ENCODE data around the gene IQCN. TPM values are rescaled to one million over a fixed set of nuclear protein-coding genes. Genes with fewer than 3 reads are reported as not detected.

IQCN gene
- total and polyA plus RNA-seq, 10 of the 15 experiments (the other 5 are each of a cell fraction or from before 2014, with no cell fraction given), result 0.01 to 0.54 (median 0.23) TPM; not detected in 3

DNA sequence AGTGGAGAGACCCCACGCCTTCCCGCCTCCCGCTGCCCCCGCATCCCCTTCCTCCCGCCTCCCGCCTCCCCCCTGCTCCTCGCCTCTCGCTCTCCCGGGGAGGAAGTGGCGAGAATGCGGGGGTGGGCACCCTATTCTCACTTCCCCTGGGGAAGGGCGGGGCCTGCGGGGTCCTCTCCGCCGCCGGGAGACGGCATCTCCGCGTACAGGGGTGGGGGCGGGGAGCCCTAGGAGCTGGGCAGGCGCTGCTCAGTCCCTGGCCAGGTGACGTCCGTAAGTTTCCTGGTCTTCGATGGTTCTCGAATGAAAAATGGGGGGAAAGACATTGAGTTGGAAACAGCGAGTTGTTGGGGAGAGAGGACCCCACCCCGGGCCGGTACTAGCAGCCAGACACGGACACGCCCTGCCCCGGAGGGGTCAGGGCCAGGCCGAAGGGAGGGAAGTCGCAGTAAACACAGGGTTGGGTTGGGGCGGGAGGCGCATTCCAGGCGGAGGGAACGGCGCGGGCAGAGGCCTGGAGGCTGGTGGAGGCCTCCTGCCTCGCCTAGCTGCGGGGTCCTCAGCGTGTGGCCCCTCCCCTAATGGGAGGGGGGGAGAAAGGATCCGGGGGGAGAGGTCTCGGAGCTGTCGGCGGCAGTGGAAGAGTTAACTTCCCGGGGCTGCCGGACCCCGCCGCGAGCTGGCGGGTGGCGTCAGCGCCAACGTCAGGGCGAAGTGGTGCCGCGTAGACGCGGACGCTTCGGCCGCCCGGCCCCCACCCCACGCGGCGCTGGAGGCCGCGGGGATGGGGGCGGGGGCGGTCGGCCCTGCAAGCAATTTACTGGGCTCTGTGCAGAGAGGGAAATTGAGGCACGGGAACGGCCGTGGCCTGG lies 17.6 kb upstream of the IQCN start (continued):
- TF ChIP-seq, protein P1, sequence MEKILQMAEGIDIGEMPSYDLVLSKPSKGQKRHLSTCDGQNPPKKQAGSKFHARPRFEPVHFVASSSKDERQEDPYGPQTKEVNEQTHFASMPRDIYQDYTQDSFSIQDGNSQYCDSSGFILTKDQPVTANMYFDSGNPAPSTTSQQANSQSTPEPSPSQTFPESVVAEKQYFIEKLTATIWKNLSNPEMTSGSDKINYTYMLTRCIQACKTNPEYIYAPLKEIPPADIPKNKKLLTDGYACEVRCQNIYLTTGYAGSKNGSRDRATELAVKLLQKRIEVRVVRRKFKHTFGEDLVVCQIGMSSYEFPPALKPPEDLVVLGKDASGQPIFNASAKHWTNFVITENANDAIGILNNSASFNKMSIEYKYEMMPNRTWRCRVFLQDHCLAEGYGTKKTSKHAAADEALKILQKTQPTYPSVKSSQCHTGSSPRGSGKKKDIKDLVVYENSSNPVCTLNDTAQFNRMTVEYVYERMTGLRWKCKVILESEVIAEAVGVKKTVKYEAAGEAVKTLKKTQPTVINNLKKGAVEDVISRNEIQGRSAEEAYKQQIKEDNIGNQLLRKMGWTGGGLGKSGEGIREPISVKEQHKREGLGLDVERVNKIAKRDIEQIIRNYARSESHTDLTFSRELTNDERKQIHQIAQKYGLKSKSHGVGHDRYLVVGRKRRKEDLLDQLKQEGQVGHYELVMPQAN (conservative IDR thresholded peaks at IDR 0.05), result peak; percentile 36

DNA sequence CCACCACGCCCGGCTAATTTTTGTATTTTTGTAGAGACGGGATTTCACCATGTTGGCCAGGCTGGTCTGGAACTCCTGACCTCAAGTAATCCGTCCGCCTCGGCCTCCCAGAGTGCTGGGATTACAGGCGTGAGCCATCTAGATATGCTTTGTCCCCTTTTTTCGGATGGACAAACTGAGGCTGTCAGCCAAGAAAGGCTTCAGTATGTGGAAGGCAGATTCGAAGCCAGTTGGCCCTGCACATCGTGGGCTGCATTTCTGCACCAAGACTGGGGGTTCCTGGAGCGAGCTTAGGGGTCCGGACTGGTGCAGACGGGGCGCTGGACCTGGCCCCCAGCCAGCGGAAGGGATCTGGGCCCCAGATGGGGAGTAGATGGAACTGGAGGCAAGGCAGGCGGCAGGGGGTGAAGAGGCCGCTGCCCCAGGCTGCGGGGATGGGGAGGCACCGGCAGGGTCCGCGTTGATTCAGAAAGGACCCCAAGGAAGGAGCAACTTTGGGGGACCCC lies 16.8 kb upstream of the IQCN start:
- BruUV-seq (replicated peaks), result TSS peak; percentile 89
- POLR2A ChIA-PET, result interaction anchor here (0.5 to 5.8 kb wide), 7 partner anchors 11 to 413 kb away, joined by 3 to 172 read pairs (median 6); partner anchors contain the start of genes JUND and LSM4
- no peak for DNase-seq (ENCODE audit: low read depth, low spot score)
- intact Hi-C loops (cut with micrococcal nuclease; ENCODE audit: unreplicated experiment) (no loop called here), in situ Hi-C loops (cut with MboI) (no loop called here)
- SMC1A ChIA-PET (ENCODE audit: uncharacterized antibody, unreplicated experiment), result interaction anchor here (1.1 to 4.3 kb wide), 4 partner anchors 11 to 31 kb away, joined by 5 to 58 read pairs (median 15); partner anchors contain the start of genes JUND and LSM4
- Histone ChIP-seq H2AFZ (ENCODE audit: control insufficient read depth, low read depth, low read length) (peak overlapping the region; percentile 25; the same call in 1 of the 2 replicates), H3K9me3 (replicated peaks; ENCODE audit: control insufficient read depth, insufficient read depth, low read length) (no peaks in the 10 kb centered on the region; the same call in 2 of the 3 replicates), H3K4me3 (peak overlapping the region; percentile 96; the same call in 1 of the 2 replicates), H3K9ac (ENCODE audit: control insufficient read depth, insufficient read depth, low read length) (peak overlapping the region; percentile 45), H3K36me3 (ENCODE audit: control insufficient read depth in 2 of 2, insufficient read depth in 2 of 2, low read length in 1 of 2) (no peaks in the 10 kb centered on the region), H3K27me3 (replicated peaks in 1 of 2; ENCODE audit: control insufficient read depth in 2 of 2, insufficient read depth in 2 of 2, low read length in 1 of 2) (no peaks in the 10 kb centered on the region; a peak in 1 of 4 replicates), H3K27ac (ENCODE audit: control insufficient read depth, insufficient read depth) (peak overlapping the region; percentile 96), H3K4me2 (ENCODE audit: control insufficient read depth, insufficient read depth) (peak overlapping the region; percentile 71), H4K20me1 (ENCODE audit: control insufficient read depth, insufficient read depth) (no peaks in the 10 kb centered on the region), H3K4me1 (ENCODE audit: control insufficient read depth, insufficient read depth, low read length) (peaks cover 32% of the 10 kb centered on the region), H3K79me2 (ENCODE audit: control insufficient read depth, insufficient read depth, low read length) (peaks cover 5% of the 10 kb centered on the region)
- peak; percentile 15 for ATAC-seq
- FAIRE-seq, result no peak
- RAD21 ChIA-PET (ENCODE audit: unreplicated experiment), result interaction anchor here (0.6 to 5.8 kb wide), 5 partner anchors 10 to 123 kb away, joined by 3 to 136 read pairs (median 6); partner anchors contain the start of gene JUND
- CTCF ChIA-PET, result interaction anchor here (1.5 to 4.5 kb wide), 4 partner anchors 11 to 37 kb away, joined by 4 to 81 read pairs (median 14); partner anchors contain the start of gene JUND
- 20% methylated on average over 21 of the region's 21 CpGs for WGBS (ENCODE audit: insufficient coverage, insufficient replicate concordance, low lambda C conversion rate, missing lambda C conversion rate)
- no peak for TF ChIP-seq RAD51 (IDR thresholded peaks at IDR 0.05)
- TF ChIP-seq, protein P2, sequence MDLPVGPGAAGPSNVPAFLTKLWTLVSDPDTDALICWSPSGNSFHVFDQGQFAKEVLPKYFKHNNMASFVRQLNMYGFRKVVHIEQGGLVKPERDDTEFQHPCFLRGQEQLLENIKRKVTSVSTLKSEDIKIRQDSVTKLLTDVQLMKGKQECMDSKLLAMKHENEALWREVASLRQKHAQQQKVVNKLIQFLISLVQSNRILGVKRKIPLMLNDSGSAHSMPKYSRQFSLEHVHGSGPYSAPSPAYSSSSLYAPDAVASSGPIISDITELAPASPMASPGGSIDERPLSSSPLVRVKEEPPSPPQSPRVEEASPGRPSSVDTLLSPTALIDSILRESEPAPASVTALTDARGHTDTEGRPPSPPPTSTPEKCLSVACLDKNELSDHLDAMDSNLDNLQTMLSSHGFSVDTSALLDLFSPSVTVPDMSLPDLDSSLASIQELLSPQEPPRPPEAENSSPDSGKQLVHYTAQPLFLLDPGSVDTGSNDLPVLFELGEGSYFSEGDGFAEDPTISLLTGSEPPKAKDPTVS (IDR thresholded peaks at IDR 0.05; ENCODE audit: low read depth, low read length), result no peak
- no peak for TF ChIP-seq RUNX3 (IDR thresholded peaks at IDR 0.05; ENCODE audit: low read length)
- no peak for TF ChIP-seq JUNB (IDR thresholded peaks at IDR 0.05)
- no peak for TF ChIP-seq HDAC2 (IDR thresholded peaks at IDR 0.05)
- no peak for TF ChIP-seq SREBF2 (IDR thresholded peaks at IDR 0.05; ENCODE audit: low read length)
- TF ChIP-seq TBL1XR1 (IDR thresholded peaks at IDR 0.05; ENCODE audit: low read depth, low read length), result no peak
- TF ChIP-seq, protein P3, sequence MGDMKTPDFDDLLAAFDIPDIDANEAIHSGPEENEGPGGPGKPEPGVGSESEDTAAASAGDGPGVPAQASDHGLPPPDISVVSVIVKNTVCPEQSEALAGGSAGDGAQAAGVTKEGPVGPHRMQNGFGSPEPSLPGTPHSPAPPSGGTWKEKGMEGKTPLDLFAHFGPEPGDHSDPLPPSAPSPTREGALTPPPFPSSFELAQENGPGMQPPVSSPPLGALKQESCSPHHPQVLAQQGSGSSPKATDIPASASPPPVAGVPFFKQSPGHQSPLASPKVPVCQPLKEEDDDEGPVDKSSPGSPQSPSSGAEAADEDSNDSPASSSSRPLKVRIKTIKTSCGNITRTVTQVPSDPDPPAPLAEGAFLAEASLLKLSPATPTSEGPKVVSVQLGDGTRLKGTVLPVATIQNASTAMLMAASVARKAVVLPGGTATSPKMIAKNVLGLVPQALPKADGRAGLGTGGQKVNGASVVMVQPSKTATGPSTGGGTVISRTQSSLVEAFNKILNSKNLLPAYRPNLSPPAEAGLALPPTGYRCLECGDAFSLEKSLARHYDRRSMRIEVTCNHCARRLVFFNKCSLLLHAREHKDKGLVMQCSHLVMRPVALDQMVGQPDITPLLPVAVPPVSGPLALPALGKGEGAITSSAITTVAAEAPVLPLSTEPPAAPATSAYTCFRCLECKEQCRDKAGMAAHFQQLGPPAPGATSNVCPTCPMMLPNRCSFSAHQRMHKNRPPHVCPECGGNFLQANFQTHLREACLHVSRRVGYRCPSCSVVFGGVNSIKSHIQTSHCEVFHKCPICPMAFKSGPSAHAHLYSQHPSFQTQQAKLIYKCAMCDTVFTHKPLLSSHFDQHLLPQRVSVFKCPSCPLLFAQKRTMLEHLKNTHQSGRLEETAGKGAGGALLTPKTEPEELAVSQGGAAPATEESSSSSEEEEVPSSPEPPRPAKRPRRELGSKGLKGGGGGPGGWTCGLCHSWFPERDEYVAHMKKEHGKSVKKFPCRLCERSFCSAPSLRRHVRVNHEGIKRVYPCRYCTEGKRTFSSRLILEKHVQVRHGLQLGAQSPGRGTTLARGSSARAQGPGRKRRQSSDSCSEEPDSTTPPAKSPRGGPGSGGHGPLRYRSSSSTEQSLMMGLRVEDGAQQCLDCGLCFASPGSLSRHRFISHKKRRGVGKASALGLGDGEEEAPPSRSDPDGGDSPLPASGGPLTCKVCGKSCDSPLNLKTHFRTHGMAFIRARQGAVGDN (IDR thresholded peaks at IDR 0.05), result 0 out of 2 replicates have a peak, but pooled peaks have one; percentile 6
- TF ChIP-seq KDM1A (IDR thresholded peaks at IDR 0.05; ENCODE audit: borderline replicate concordance), result 0 out of 2 replicates have a peak, but pooled peaks have one; percentile 30
- TF ChIP-seq SMAD1 (IDR thresholded peaks at IDR 0.05; ENCODE audit: low read depth, partially characterized antibody), result no peak
